GM18505 (cell line): ENCODE measurements around the gene CD4.

Source experiments
- ATAC-seq: cut with Tn5 transposase; IDR thresholded peaks from one replicate; pipeline ENCODE4 v1.9.1; 2021; ENCODE audit not compliant: unreplicated experiment
- POLR2A ChIP-seq: IDR thresholded peaks from 4 replicates; pipeline ENCODE4 v1.6.1; 2011; ENCODE audit warnings: borderline replicate concordance; ENCODE audit not compliant: insufficient read depth, insufficient read length; ENCODE audit errors: extremely low read depth

The CD4 gene

DNA sequence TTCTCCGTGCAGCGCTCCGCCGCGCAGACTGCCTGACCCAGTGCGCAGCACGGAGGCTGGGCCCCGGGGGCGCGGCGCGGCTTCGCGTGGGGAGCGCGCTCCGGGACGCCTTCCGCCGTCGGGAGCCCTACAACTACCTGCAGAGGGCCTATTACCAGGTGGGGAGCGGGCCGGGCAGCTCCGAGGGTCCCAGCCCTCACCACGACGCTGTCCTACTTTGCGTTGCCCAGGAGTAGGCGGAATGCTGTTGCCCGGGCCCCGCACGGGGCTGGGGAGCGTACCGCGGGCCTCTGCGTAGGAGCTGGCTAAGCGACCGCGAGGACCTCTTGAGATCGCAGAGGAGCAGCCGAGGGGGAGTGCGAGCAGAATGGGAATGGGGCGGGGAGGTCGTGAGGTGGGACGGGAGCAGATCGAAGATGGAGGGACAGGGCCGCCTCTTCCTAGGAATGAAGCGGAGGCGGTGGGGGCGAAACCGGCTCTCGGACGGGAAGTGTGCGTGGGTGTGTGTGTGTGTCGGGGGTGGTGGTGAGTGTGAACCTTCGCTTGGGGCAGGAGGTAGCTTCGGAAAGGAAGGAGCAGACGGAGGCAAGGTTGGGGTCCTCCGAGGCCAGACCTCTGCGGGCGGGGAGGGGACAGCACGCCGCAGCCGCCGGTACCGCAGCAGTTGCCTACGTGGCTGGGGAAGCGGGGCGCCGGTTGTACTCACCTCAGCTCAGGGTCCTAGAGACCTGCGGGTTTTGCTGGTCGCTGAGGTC lies 39.6 kb downstream of the CD4 start:
- TF ChIP-seq POLR2A: no peak
- no peak for ATAC-seq

DNA sequence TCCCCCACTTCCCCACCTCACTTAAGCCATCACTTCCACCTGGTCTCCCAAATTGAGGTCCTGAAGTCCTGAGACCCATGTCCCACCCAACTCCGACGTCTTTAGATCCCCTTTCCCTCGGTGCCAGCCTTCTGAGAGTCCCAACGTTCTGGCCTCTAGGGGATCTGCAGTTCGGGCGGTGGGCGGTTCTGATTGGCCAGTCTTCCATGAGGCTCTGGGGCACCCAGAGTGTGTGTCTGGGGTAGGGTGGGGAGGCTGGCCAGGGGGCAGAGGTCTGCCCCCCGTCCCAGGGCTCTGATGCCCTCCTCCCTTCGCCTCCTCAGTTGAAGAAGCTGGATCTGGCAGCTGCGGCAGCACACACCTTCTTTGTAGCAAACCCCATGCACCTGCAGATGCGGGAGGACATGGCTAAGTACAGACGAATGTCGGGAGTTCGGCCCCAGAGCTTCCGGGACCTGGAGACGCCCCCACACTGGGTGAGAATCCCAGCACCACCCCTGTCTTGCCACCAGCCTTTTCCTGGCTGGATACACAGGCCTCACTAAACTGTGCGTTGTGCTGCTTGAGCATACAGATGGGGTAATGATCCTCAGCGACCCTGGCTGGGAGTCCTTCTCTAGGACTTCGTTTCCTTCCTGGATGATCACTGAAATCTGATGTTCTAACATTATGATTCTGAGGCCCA lies 40.4 kb downstream of the CD4 start:
- ATAC-seq: no peak
- TF ChIP-seq POLR2A: no peak

GRCh38 chr12:6830286-6830890 lies 41.1 kb downstream of the CD4 start:
- no peak for TF ChIP-seq POLR2A
- no peak for ATAC-seq

GRCh38 chr12:6830999-6831398 lies 41.7 kb downstream of the CD4 start:
- TF ChIP-seq POLR2A: no peak
- no peak for ATAC-seq

DNA sequence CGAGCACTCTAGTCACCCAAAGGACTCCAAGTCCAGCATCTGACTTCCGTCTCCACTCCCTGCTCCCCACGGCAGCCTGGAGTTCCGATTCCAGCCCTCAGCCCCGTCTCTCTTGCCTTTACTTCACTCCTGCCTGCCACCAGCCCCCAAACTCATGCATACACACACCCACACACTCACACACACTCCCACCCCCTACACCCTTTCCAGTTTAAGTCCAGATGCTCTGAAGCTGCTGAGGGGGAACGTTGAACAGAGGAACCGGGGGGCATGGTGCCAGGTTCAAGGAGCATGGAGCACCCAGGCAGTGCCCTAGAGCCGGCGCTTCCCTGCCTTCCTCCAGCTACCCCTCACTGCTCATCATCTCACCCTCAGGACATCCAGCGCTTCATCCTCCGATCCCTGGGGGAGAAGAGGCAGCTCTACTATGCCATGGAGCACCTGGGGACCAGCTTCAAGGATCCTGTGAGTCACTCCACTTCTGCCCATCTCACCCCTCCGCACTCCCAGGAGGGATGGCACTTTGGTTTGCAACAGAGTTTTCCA lies 42.2 kb downstream of the CD4 start:
- ATAC-seq: no peak
- TF ChIP-seq POLR2A: no peak

DNA sequence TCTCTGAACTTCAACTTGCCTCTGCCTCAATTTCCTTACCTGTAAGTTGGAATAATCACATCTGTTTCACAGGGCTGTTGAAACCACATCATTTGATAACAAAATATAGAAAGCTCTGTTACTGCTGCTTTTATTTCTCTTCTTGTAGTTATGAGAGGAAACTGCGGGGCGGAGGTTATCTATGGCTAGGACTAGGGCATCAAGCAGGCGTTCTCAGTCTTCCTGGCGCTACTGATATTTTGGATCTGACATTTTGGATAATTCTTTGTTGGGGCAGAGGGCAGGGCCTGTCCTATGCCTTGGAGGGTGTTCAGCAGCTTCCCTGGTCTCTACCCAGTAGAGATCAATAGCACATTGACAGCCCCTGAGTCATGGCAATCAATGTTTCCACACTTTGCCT lies 42.8 kb downstream of the CD4 start:
- ATAC-seq: no peak
- no peak for TF ChIP-seq POLR2A

DNA sequence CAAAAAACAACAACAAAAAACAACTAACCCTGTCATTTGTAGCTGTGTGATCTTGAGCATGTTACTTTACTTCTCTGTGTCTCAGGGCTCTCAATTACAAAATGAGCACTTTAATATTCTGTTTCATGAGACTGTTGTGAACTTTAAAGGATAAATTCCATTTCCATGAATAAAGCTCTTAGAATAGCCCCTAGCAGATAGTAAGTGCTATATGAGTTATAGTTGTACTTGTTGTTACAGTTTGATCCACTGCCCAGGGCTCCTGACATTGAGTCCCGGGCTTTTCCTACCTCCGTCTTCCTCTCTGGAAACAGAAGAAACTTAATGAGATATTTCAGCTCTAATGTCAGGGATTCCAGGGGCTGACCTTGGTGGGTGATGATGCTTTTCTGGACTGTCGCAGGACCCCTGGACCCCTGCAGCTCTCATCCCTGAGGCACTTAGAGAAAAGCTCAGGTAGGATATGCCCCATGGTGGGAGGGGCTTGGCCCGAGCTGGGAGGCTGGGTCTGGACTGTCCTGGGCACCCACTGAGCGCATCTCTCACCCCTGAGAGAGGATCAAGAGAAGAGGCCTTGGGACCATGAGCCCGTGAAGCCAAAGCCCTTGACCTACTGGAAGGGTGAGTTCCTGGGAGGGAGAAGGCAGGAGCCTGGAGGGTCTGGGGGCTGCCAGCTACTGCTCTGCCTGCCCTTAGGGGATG lies 44.0 kb downstream of the CD4 start:
- no peak for TF ChIP-seq POLR2A
- ATAC-seq: no peak

GRCh38 chr12:6834254-6834653 lies 44.9 kb downstream of the CD4 start:
- no peak for ATAC-seq
- TF ChIP-seq POLR2A: no peak

GRCh38 chr12:6834873-6835272 lies 45.5 kb downstream of the CD4 start:
- ATAC-seq: no peak
- no peak for TF ChIP-seq POLR2A

- ATAC-seq: no peak
- TF ChIP-seq POLR2A: no peak
These were observed 47.5 kb downstream of the CD4 start for GRCh38 chr12:6836851-6837250.

- ATAC-seq: no peak
These were observed 48.2 kb downstream of the CD4 start for GRCh38 chr12:6837370-6838060.

GRCh38 chr12:6838854-6839253 lies 49.5 kb downstream of the CD4 start:
- no peak for TF ChIP-seq POLR2A
- no peak for ATAC-seq

More at GRCh38 chr12:6837370-6838060, 48.2 kb downstream of the CD4 start:
- TF ChIP-seq POLR2A: no peak
